WTC11 (cell line): ENCODE data around the gene CCHCR1.

Source experiments
- ATF2 ChIP-seq: sonication (generic); formaldehyde crosslinking; IDR thresholded peaks from 2 replicates; pipeline ENCODE4 v1.8.1; 2022; ENCODE audit warnings: low read depth, missing genetic modification reagents, borderline replicate concordance
- CREB1 ChIP-seq: sonication (generic); formaldehyde crosslinking; IDR thresholded peaks from 2 replicates; pipeline ENCODE4 v1.8.0; 2023; ENCODE audit warnings: mild to moderate bottlenecking, missing genetic modification reagents
- CREM ChIP-seq: sonication (generic); formaldehyde crosslinking; IDR thresholded peaks from 2 replicates; pipeline ENCODE4 v1.8.1; 2022; ENCODE audit warnings: mild to moderate bottlenecking, missing genetic modification reagents, moderate library complexity
- CTCF ChIP-seq: fragments of 200-600 bp; IDR thresholded peaks from 2 replicates; pipeline ENCODE4 v1.8.0; 2022; ENCODE audit warnings: antibody characterized with exemption
- FOXJ3 ChIP-seq: sonication (generic); formaldehyde crosslinking; IDR thresholded peaks from 2 replicates; pipeline ENCODE4 v1.9.0; 2021; ENCODE audit warnings: missing genetic modification reagents, mild to moderate bottlenecking, borderline replicate concordance
- GABPB1 ChIP-seq: sonication (generic); formaldehyde crosslinking; IDR thresholded peaks from 2 replicates; pipeline ENCODE4 v1.8.1; 2023; ENCODE audit warnings: mild to moderate bottlenecking, missing genetic modification reagents
- MYBL2 ChIP-seq: sonication (generic); formaldehyde crosslinking; IDR thresholded peaks from 2 replicates; pipeline ENCODE4 v1.8.1; 2023; ENCODE audit warnings: mild to moderate bottlenecking, moderate library complexity, missing genetic modification reagents
- NR1H2 ChIP-seq: sonication (generic); formaldehyde crosslinking; IDR thresholded peaks from 2 replicates; pipeline ENCODE4 v1.9.0; 2021; ENCODE audit warnings: mild to moderate bottlenecking, moderate library complexity, missing genetic modification reagents

GRCh38 chr6:31156641-31157040 is 961 bp downstream of the CCHCR1 start:
- TF ChIP-seq CREM (CRISPR knock-in tag) (no peak), FOXJ3 (CRISPR knock-in tag) (no peak), ATF2 (CRISPR knock-in tag) (no peak), MYBL2 (CRISPR knock-in tag) (no peak), CREB1 (no peak), CTCF (no peak), NR1H2 (no peak), GABPB1 (no peak)
